Calu3 (cell line): ENCODE data around the gene ANG. TPM values are rescaled to one million over a fixed set of nuclear protein-coding genes. Genes with fewer than 3 reads are reported as not detected.
"Not testable (repeated sequence)": the region's sequence is repeated elsewhere in the genome, so short reads cannot be mapped to it uniquely, and the experiment has no call there.

Experiments
- Bru-seq: library from RNA; stranded (reverse); fragments of 400-500 nt; gene quantifications from one replicate; lab custom pipeline; 2021; lab: Mats Ljungman, UMichigan
- BruChase-seq, 2 experiments: library from RNA; stranded (reverse); fragments of 400-500 nt; gene quantifications; one replicate each; lab custom pipeline; 2021; lab: Mats Ljungman, UMichigan
- BruUV-seq: library from RNA; stranded (reverse); fragments of 400-500 nt; replicated peaks from 2 replicates; lab custom pipeline; 2021; lab: Mats Ljungman, UMichigan
- CTCF ChIA-PET: fragments of 300-600 bp; sonication (Branson Sonifier 250); formaldehyde crosslinking; loops from one replicate; lab custom pipeline; 2022; ENCODE audit warnings: antibody characterized with exemption; lab: Charles Lee
- DNase-seq: peaks from one replicate; pipeline ENCODE4 v3.0.0; 2022
- H3K27ac Mint-ChIP-seq: one replicate; pipeline ENCODE4 v1.8.0; 2022; ENCODE audit warnings: mixed read lengths; ENCODE audit not compliant: unreplicated experiment
- H3K27me3 Mint-ChIP-seq: one replicate; pipeline ENCODE4 v1.8.0; 2022; ENCODE audit warnings: mixed read lengths; ENCODE audit not compliant: unreplicated experiment
- H3K36me3 Mint-ChIP-seq: one replicate; pipeline ENCODE4 v1.8.0; 2022; ENCODE audit warnings: mild to moderate bottlenecking, moderate library complexity, mixed read lengths; ENCODE audit not compliant: insufficient read depth, unreplicated experiment
- H3K4me1 Mint-ChIP-seq: one replicate; pipeline ENCODE4 v1.8.0; 2022; ENCODE audit warnings: mild to moderate bottlenecking, low read depth, mixed read lengths; ENCODE audit not compliant: unreplicated experiment
- H3K4me3 Mint-ChIP-seq: one replicate; pipeline ENCODE4 v1.8.0; 2022; ENCODE audit warnings: mild to moderate bottlenecking, low read depth, moderate library complexity, mixed read lengths; ENCODE audit not compliant: unreplicated experiment
- H3K9me3 Mint-ChIP-seq: one replicate; pipeline ENCODE4 v1.8.0; 2022; ENCODE audit warnings: low read depth, mixed read lengths; ENCODE audit not compliant: unreplicated experiment
- intact Hi-C: fragments of 100-400 bp; cut with micrococcal nuclease; formaldehyde crosslinking; loops from one replicate; pipeline ENCODE4 v1.10.0; 2022; ENCODE audit not compliant: unreplicated experiment
- long read RNA-seq: library from polyadenylated mRNA; stranded (forward); transcript quantifications from one replicate; pipeline ENCODE4 v2.0.0, GENCODE V29; 2022
- total RNA-seq: library from RNA; stranded (reverse); gene quantifications from 2 replicates; pipeline ENCODE4 v1.2.3, GENCODE V29; 2022
- TF ChIP-seq, protein P1 (sequence below): fragments of 200-600 bp; IDR thresholded peaks from one replicate; pipeline ENCODE4 v1.8.0; 2022; ENCODE audit warnings: antibody characterized with exemption; ENCODE audit not compliant: unreplicated experiment

Gene ANG
- total RNA-seq (4.0 and 4.4 TPM in 2 replicates), Bru-seq, nascent RNA (percentile 59 among the genes with signal in this experiment), BruChase-seq, experiment 1, labeled RNA remaining after a 6-hour chase (percentile 70 among the genes with signal in this experiment), BruChase-seq, experiment 2, labeled RNA remaining after a 2-hour chase (percentile 60 among the genes with signal in this experiment)
- long read RNA-seq, transcript ANG-201 (2 exons, 1,222 nt): major isoform, 5 of 5 reads
- long read RNA-seq, partial matches to known transcripts: 0 of 5 reads
- long read RNA-seq, other reads (novel, unspliced or antisense): 0 of 5 reads

DNA sequence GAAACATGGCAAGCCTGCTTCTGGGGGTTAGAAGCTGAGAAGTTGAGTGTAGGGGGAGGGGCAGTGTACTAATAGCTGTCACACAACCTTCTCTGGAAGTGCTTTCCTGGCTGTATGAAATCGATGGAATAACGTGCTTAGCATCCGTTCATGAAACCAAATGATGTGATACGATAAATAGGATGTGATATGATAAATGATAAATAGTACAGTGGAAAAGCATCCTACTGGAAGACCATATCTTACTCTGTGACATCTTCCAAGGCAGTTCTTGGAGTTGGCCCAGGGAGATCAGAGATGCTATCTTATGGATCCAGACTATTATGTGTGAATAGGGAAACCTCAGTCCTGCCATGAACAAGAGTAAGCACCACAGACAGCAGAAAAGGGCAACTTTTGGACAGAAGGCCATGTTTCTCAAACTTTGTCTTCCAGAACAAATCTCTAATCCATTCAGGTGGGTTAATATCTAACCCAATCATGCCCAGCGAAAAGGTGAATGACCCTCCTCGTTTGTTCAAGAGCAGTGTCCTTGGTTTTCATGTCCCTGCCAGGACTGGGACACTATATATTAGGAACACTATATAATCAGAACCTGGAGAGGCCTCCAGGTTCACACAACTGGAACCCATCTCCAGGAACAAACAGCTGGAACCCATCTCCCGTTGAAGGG, at the start of gene ANG:
ANG (plus strand) TSS at position 598 of the 673 bp plus-strand sequence. CDS start 4,801 bp downstream, outside the sequence.
- H3K9me3 Mint-ChIP-seq: no peaks in the 10 kb centered on the region
- CTCF ChIA-PET: interaction anchor here (1.1 kb wide), 1 partner anchor 346 kb away, joined by 3 read pairs; no protein-coding TSS in a partner anchor
- TF ChIP-seq, protein P1, sequence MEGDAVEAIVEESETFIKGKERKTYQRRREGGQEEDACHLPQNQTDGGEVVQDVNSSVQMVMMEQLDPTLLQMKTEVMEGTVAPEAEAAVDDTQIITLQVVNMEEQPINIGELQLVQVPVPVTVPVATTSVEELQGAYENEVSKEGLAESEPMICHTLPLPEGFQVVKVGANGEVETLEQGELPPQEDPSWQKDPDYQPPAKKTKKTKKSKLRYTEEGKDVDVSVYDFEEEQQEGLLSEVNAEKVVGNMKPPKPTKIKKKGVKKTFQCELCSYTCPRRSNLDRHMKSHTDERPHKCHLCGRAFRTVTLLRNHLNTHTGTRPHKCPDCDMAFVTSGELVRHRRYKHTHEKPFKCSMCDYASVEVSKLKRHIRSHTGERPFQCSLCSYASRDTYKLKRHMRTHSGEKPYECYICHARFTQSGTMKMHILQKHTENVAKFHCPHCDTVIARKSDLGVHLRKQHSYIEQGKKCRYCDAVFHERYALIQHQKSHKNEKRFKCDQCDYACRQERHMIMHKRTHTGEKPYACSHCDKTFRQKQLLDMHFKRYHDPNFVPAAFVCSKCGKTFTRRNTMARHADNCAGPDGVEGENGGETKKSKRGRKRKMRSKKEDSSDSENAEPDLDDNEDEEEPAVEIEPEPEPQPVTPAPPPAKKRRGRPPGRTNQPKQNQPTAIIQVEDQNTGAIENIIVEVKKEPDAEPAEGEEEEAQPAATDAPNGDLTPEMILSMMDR: no peak
- peak within 1 kb of the TSS; percentile 33 for H3K27ac Mint-ChIP-seq
- no peak for DNase-seq
- H3K36me3 Mint-ChIP-seq: peaks cover 5% of the 10 kb centered on the region
- peaks cover 27% of the 10 kb centered on the region for H3K4me1 Mint-ChIP-seq
- intact Hi-C loops: no loop called here
- peak within 1 kb of the TSS; percentile 40 for H3K4me3 Mint-ChIP-seq
- no TSS peak for BruUV-seq
- H3K27me3 Mint-ChIP-seq: no peaks in the 10 kb centered on the region

DNA sequence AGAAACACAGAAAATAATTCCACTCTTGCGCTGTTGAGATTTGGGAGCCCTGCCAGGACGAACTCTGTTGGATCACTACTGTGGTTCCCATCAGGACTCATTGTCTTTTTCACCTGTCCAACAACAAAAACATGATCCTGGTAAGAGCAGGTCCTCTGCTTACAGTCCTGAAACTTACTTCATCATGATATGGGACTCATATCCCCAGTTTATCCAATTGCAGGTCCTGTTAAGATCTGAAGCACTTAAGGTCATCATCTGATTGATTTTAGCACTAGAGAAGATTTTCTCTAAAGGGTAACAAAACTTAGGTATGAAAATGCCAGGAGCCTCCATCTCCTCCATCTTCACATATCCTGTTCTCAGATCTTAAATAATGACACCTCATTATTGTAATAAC, 47.0 kb upstream of the ANG start, which contains the start of gene OR6S1:
OR6S1 (minus strand) TSS at position 101 of the 400 bp plus-strand sequence; CDS start at position 101, 0 bp downstream.
- Mint-ChIP-seq H3K4me1 (no peaks in the 10 kb centered on the region), H3K27ac (no peak within 1 kb of the TSS), H3K36me3 (no peaks in the 10 kb centered on the region), H3K4me3 (no peak within 1 kb of the TSS), H3K27me3 (peaks cover 53% of the 10 kb centered on the region), H3K9me3 (no peaks in the 10 kb centered on the region)
- intact Hi-C loops: no loop called here
- no peak for DNase-seq
- TF ChIP-seq, protein P1: no peak
- BruUV-seq: no TSS peak
- CTCF ChIA-PET: no interaction called here

DNA sequence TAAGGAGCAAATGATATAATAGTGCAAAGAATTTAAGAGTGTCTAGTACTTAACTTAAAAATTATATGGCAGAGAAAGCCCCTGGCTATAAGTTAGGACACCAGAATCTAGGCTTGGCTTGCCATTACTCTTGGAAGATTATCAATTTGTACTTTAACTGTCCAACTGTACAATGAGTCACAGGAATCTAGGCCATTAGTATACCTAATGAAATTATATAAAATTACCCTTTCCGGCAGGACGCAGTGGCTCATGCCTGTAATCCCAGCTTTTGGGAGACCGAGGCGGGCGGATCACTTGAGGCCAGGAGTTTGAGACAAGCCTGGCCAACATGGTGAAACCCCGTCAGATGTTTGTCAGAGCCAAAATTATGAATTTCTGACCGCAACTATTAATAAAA, 46.4 kb upstream of the ANG start:
- Mint-ChIP-seq H3K4me1 (no peaks in the 10 kb centered on the region), H3K4me3 (no peak overlapping the region), H3K36me3 (no peaks in the 10 kb centered on the region), H3K9me3 (no peaks in the 10 kb centered on the region), H3K27me3 (peaks cover 55% of the 10 kb centered on the region), H3K27ac (no peak overlapping the region)
- DNase-seq: no peak
- no TSS peak for BruUV-seq
- CTCF ChIA-PET: no interaction called here
- TF ChIP-seq, protein P1: no peak
- intact Hi-C loops: no loop called here

DNA sequence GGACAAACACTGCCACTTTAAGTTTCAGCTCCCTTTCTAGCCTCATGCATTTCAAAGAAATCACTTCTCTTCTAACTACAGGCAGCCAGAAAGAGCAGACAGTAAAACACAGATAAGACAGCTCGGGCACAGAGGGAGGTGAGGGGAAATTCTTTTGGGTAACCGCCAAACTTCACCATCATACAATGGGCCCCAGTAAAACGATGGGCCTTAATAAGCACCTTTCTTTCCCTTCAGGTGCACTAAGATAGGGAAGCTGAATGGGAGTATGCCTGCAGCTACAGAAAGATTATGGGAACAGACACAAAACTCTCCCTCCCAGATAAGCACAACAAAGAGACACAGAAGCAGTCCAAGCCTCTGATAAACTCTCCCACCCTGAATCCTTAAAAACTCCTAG, 45.8 kb upstream of the ANG start:
- intact Hi-C loops, H3K9me3 Mint-ChIP-seq, H3K4me1 Mint-ChIP-seq, DNase-seq, H3K4me3 Mint-ChIP-seq, H3K27ac Mint-ChIP-seq, BruUV-seq, H3K36me3 Mint-ChIP-seq: not testable (repeated sequence)
- peaks cover 55% of the 10 kb centered on the region for H3K27me3 Mint-ChIP-seq
- CTCF ChIA-PET: interaction anchor here (0.6 kb wide), 1 partner anchor 8 kb away, joined by 4 read pairs; no protein-coding TSS in a partner anchor
